NCI-H526 (cell line): Measurements from ENCODE around the gene ECSCR.
"Not testable (repeated sequence)": the region's sequence is repeated elsewhere in the genome, so short reads cannot be mapped to it uniquely, and the experiment has no call there.

Experiments
- DNase-seq, 2 experiments: peaks; one replicate each; lab custom pipeline; 2025; lab: John Stamatoyannopoulos, UW

ECSCR gene

DNA sequence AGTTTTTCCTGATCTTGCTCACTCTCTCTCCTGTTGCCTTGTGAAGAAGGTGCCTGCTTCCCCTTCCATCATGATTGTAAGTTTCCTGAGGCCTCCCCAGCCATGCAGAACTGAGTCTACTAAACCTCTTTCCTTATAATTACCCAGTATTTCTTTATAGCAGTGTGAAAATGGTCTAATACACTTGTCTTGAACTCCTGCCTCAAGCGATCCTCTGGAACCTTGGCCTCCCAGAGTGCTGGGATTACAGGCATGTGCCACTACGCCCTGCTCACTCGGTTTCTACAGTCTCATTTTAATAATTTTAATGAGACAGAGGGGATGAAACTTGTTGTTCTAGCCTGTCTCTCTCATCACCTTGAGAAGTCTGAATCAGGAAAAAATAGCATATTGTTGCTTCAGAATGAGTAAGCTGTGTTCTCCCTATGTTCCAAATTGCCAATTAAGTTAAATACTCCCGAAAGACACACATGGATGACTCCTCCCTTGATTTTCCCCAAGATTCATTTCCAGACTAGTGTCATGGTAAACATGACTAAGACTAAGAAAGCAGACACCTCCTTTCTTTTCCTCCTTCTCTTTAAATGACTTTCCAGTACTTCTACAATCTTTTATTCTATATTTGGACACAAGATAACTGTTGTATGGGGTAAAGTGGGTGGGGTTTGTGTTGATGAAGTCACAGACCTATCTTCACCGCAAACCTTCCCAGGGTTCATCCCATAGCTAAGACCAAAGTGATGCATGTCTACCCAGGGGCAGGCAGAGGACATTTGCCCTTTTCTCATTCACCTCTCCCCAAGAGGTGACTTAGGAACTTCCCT lies 15.4 kb downstream of the ECSCR start:
- DNase-seq, result no peak

GRCh38 chr5:139445325-139446170 lies 17.0 kb downstream of the ECSCR start:
- DNase-seq, result no peak

DNA sequence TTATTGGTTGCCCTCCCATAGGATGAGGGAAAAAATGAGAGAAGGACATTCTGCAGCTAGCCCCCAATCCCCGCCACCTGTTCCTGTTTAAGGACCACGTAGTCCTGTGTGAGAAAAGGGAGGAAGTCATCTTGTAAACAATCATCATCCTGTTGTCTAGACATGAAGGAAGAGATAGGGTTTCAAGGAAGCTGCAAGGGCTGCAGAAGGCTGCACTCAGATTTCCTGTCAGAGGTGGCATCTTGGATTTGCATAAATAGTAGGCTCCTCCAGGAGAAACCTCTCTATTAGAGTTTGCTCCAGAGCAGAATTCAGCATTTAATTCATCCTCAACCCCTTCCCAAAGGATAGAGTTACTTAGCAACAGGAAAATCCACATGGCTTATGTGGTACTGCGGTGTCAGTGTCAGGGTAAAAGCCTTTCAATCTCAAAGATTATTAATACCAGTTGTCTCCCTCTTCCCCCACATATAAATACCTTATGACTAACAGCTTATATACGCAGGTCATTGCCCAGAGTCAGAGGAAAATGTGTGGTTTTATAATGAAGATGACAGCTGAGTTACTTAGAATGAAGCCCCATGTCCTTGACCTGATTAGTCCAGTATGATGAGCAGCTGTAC lies 18.6 kb downstream of the ECSCR start:
- DNase-seq, result peak in 1 of 2 experiments; percentile 19

DNA sequence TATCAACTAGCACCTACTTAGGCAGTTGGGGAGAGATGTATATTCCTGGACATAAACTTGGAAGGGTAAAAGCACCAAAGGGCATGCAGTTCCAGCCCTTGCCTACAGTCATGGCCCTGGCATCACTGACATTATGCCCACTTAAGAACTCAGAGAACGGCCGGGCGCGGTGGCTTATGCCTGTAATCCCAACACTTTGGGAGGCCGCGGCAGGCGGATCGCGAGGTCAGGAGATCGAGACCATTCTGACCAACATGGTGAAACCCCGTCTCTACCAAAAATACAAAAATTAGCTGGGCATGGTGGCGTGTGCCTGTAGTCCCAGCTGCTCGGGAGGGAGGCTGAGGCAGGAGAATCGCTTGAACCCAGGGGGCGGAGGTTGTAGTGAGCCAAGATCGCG lies 22.1 kb downstream of the ECSCR start:
- not testable (repeated sequence) for DNase-seq

DNA sequence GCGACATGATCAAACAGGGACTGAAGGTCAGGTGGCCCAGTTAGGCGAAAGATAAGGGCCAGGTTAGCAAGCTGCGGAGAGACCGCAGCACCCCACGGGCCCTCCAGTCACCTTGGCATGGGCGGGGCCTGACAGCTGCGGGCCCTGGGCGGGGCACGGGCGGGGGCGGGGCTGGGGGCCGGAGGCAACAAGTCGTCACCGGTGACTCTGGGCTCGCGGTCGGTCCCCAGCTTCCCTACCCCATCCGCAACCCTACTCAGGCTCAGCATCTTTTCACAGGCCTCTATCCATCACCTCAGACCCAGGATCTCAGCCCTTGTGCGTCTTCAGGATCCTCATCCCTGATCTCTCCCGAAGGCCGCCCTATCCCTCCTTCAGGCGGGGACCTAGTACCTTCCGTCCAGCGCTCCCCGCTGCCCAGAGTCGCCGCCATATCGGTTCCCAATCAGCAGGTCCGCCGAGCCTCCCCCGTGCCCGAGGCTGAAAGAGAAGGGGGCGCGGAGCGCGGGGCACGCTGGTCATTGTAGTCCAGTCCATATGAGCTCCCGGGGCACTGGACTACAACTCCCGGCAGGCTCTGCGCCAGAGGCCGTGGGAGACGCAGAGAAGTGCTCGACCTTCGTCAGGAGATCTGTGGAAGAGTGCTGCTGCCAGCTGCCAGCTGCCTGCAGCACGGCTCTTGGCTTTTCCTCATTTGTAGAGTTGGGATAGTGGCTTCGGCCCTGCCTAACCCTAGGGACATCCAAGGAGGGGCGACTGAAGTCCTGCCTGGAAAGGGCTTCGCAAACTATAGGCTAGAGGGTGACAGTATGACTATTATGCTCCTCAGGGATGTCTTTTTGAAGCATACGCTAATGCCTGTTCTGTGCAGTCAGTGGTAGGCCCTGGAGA lies 23.3 kb downstream of the ECSCR start, which contains the start of gene DNAJC18:
TSS of gene DNAJC18 (minus strand) at position 513 of the 891 bp plus-strand sequence. CDS start at position 433, 80 bp downstream.
- DNase-seq, result peak; percentile 91 to 98

DNA sequence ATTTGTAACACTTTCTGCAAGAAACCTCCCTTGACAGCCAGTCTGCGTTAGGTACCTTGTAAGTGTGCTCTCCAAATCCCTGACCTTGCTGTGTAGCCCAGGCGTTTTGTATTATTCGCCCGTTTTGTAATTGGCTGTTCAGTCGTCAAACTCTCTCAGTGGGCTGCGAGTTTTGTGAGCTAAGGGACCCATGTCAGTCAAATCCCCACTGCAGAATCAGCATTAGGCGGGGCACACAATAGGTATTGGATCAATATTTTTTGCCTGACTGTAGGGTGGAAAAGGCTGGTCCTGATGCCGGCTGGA lies 23.9 kb downstream of the ECSCR start:
- DNase-seq, result no peak

DNA sequence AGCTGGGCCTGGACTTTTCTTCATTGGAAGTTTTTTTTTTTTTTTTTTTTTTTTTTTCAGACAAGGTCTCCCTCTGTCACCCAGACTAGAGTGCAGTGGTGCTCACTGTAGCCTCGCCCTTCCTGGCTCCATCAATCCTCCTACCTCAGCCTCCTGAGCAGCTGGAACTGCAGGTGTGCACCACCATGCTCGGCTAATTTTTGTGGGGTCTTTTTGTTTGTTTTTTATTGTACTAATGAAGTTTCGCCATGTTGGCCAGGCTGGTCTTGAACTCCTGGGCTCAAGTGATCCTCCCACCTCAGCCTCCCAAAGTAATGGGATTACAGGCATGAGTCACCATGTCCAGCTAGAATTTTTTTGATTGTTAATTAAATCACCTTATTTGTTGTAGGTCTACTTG lies 26.9 kb downstream of the ECSCR start:
- no peak for DNase-seq

DNA sequence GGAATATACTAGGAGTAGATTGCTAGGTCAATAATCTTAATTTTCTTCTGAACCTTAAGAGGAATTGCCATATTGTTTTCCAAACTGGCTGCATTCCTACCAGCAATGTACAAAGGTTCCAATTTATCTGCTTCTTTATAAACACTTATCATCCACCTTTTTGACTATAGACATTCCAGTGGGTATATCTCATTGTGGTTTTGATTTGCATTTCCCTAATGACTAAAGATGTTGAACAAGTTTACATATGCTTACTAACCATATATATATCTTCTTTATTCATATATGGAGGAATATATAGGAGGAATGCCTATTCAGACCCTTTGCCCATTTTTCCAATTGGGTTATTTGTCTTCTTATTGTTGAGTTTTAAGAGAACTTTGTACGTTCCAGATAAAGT lies 30.8 kb downstream of the ECSCR start:
- peak; percentile 28 to 50 for DNase-seq

DNA sequence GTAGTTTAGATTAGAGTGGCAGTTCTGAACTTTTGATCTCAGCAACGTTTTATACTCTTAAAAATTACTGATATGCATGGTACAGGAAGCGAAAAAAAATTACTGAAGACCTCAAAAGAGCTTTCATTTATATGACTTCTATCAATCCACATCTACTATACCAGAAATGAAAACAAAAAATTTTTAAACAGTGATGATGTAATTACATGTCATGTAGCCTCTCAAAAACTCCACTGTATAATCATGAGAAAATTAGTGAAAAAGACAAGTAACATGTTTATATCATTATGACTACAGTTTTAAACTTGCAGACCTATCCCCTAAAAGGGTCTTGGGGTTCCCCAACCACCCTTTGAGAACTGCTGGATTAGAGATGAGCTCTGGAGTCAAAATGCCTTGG lies 32.5 kb downstream of the ECSCR start:
- no peak for DNase-seq

DNA sequence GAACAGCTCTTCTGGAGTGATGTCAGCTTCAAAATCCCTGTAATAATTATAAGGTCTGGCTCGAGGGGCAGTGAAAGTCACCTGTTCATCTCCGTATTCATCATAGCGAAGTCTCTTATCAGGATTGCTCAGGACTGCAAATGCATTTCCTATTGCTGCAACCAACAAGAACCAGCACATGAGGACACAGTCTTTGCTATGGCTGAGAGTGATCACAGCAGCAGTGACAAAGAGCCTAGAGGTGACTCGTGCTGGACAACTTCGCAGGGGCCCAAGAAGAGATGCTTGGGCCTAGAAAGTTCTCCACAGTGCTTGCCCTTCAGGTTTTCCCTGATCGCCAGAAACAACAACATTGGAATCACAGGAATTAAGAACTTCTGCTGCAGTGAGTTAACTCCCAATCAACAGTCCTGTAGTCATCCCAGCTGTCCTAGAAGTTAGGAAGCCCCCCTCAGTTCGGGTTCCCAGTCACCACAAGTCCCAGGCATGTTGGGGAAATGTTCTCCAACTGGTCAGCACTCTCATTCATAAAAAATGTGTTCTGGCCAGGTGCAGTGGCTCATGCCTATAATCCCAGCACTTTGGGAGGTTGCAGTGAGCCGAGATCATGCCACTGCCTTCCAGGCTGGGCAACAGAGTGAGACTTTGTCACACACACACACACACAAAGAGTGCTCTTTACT lies 36.2 kb downstream of the ECSCR start:
- no peak for DNase-seq

GRCh38 chr5:139425497-139425896 lies 37.0 kb downstream of the ECSCR start:
- no peak for DNase-seq

DNA sequence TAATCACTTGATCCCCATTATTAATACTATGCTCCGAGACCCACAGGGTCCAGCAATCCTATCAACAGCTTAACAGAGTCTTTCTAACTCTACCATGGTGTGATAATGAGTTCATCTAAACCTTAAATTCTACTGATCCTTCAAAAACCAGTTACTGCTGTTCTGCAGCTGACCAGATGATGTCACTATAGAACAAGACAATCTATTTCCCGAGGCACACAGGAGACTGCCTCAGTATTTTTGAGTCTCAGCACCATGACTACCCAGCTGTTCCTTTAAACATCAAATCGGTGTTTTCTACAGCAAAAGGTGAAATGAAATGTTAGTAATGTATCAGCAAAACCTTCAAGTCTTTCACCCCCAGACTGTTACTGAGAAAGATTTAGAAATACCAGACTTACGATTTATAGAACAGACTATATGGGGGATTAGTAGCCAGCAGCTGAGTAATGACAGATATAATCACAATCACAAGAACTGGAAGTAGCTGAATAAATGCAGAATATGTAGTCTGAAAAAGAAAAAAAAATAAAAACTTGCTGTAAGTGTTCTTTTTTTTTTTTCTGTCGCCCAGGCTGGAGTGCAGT lies 40.1 kb downstream of the ECSCR start:
- DNase-seq, result peak; percentile 66 to 83

- no peak for DNase-seq
Observed at GRCh38 chr5:139419226-139420192, 43.0 kb downstream of the ECSCR start.

DNA sequence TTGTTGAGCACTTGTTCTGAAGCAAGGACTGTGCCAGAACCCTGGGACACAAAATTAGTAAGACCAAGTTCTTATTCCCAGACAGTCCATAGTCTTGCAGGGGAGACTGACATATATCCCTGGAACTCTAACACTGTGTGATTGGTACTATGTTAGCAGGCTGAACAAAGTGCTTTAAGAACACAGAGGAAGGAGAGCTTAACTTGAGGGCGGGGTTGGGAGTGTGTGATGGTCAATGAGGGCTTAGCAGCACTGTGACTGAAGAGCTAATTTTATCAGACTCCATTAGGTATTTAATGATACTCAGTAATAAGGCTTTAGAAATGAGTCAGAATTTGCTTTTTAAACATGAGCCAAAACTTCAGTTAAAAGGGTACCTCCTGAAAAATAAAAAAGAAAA lies 43.8 kb downstream of the ECSCR start:
- DNase-seq, result no peak

GRCh38 chr5:139417214-139417613 lies 45.3 kb downstream of the ECSCR start:
- DNase-seq, result no peak

- DNase-seq, result no peak
Observed at GRCh38 chr5:139416651-139417050, 45.9 kb downstream of the ECSCR start.

GRCh38 chr5:139415869-139416268 lies 46.7 kb downstream of the ECSCR start:
- DNase-seq, result no peak

- DNase-seq, result no peak
Observed at GRCh38 chr5:139415221-139415861, 47.2 kb downstream of the ECSCR start.

DNA sequence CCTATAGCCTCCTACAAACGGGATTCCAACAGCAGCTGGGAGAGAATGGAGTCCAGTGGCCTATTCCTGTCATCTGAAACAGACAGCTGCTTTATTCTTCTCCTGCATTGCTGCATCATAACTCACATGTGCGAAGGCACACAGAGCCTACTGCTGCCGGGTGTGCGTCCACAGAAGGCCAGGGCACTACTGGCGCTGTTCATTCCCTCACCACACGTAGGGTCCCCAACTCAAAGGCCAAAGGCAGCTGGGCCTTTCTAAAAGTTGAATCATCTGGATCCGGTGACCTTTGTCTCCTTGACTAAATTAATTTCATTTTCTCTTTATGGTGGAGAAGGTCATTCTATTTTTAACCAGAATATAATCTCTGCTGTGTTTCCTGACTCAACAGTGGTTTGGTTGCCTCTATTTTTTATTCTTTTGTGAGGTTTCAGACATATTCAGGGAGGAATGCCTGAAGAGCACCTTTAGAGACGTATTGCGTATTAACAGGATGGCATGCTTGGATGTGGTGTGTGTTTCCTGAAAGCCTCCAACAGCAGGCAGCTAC lies 47.9 kb downstream of the ECSCR start:
- no peak for DNase-seq
